Panc1 (cell line): ENCODE results near the gene IL20RB.

Source experiments
- CTCF ChIP-seq: fragments of 450-650 bp; IDR thresholded peaks from 2 replicates; pipeline ENCODE4 v1.5.1; 2017; ENCODE audit warnings: mild to moderate bottlenecking
- POLR2AphosphoS5 ChIP-seq: IDR thresholded peaks from 2 replicates; pipeline ENCODE4 v1.6.1; 2012; ENCODE audit warnings: mild to moderate bottlenecking, low read depth, low read length, moderate library complexity
- TCF7L2 ChIP-seq: IDR thresholded peaks from 2 replicates; pipeline ENCODE4 v1.6.1; 2011; ENCODE audit warnings: mild to moderate bottlenecking, low read depth, low read length, inconsistent platforms

DNA sequence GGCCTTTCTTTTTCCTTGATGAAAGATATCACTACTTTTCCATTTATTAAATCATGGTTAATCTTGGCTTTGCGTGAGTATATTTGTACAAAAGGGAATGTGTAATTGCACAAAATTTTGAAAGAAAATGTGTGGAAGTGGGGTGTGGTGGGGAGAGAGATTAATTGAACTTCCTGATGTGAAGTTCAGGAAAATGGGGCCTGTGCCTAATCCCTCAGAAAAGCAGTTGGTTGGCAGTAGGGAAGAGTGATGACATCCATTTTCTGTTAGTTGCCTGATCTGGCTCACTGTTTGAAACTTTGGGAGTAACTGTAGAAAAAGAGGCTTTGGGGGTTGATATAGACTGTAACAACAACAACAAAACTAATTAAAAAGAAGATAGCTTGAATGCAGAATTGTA lies 10.8 kb upstream of the IL20RB start:
- TF ChIP-seq CTCF (no peak), TCF7L2 (no peak), POLR2AphosphoS5 (no peak)
